ENCODE measurements around the gene SLC6A20. TPM values are rescaled to one million over a fixed set of nuclear protein-coding genes. Genes with fewer than 3 reads are reported as not detected.

The SLC6A20 gene
- total RNA-seq, 1 donor from 2014 or later: 22.7 TPM

DNA sequence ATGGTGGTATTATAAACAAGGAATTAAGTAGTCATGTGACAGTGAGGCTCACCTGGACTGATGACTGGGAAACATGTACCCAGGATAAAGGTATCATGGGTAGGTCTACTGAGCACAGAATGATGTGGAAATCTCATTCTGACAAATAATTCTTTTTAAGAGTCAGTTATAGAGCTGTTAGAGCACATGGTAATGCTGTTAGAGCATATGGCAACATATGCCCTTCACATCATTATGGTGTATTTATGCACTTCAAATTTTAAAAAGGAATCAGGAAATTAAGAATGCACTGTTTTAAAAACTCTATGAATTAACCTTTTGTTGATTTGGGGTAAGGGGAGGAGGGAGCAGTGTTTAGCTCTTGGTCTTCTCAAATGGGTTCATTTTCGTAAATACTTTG lies 1.7 kb downstream of the SLC6A20 start:
- H3K4me3 ChIP-seq: peak overlapping the region; percentile 51
- ATAC-seq (no peak), DNase-seq (no peak)
- H3K27ac ChIP-seq: no peak overlapping the region
- TF ChIP-seq, protein P1, sequence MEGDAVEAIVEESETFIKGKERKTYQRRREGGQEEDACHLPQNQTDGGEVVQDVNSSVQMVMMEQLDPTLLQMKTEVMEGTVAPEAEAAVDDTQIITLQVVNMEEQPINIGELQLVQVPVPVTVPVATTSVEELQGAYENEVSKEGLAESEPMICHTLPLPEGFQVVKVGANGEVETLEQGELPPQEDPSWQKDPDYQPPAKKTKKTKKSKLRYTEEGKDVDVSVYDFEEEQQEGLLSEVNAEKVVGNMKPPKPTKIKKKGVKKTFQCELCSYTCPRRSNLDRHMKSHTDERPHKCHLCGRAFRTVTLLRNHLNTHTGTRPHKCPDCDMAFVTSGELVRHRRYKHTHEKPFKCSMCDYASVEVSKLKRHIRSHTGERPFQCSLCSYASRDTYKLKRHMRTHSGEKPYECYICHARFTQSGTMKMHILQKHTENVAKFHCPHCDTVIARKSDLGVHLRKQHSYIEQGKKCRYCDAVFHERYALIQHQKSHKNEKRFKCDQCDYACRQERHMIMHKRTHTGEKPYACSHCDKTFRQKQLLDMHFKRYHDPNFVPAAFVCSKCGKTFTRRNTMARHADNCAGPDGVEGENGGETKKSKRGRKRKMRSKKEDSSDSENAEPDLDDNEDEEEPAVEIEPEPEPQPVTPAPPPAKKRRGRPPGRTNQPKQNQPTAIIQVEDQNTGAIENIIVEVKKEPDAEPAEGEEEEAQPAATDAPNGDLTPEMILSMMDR (IDR thresholded peaks at IDR 0.05): no peak
- intact Hi-C loops (cut with DNase I): no loop called here
- peaks cover 52% of the 10 kb centered on the region for H3K27me3 ChIP-seq
- peaks cover 1% of the 10 kb centered on the region for H3K9me3 ChIP-seq
- H3K4me1 ChIP-seq: peaks cover 9% of the 10 kb centered on the region
- no peaks in the 10 kb centered on the region for H3K36me3 ChIP-seq

DNA sequence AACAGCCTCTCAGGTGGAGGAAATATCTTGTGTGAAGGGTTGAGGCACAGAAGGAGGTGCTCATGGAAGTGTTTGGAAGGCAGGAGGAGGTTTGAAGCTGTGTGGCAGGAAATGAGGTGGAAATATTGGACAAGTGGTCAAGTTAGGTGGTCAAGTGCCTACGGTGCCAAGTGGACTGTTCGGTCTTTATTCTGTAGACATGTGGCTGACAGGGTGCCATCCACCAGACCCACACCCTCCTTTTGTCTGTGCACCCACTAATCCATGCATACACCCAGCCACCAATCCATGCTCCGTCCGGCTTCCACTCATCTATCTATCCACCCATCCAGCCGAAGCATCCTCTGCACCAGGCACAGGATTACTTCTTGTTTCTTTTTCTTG lies 2.2 kb downstream of the SLC6A20 start:
- ATAC-seq (no peak), DNase-seq (no peak)
- peaks cover 9% of the 10 kb centered on the region for H3K4me1 ChIP-seq
- TF ChIP-seq, protein P1 (IDR thresholded peaks at IDR 0.05): no peak
- H3K9me3 ChIP-seq: peaks cover 6% of the 10 kb centered on the region
- no peak overlapping the region for H3K27ac ChIP-seq
- H3K36me3 ChIP-seq: no peaks in the 10 kb centered on the region
- H3K4me3 ChIP-seq: no peak overlapping the region
- peaks cover 50% of the 10 kb centered on the region for H3K27me3 ChIP-seq
- intact Hi-C loops (cut with DNase I): no loop called here

DNA sequence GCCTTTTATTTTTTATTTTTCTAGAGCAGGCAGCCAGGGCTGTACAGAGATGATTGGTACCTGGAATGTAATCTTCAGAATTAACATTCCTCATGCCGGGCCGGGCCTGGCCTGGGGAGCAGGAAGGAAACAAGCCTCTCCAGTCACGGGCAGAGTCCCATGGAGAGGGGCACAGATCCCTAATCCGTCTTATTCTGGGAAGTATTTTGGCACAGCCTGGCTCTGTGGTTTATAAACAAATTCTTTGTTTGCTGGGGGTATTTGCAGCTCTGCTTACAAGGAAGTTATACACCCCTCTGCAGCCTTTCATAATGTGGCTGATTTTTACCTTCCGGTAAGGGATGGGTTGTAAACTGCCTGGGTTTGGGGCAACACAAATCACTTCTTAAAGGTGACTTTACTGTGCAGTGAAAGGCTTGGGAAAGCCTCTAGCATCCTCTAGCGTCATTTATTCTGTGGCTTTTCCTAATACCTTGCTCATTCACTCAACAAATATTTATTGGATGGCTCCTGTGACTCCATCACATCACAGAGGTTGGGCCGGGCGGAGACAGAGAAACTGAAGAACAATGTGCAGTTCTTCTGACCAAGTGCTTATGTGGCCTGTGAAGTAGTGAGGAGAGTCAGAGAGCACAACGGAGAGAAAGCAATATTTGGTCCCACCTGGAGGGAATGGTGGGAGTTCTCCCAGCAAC lies 2.7 kb downstream of the SLC6A20 start:
- ATAC-seq (peak; percentile 55), DNase-seq (no peak)
- Histone ChIP-seq H3K4me3 (no peak overlapping the region), H3K4me1 (peaks cover 9% of the 10 kb centered on the region), H3K36me3 (no peaks in the 10 kb centered on the region), H3K27me3 (peaks cover 44% of the 10 kb centered on the region), H3K27ac (no peak overlapping the region), H3K9me3 (peaks cover 7% of the 10 kb centered on the region)
- TF ChIP-seq, protein P1 (IDR thresholded peaks at IDR 0.05): no peak
- intact Hi-C loops (cut with DNase I): no loop called here

DNA sequence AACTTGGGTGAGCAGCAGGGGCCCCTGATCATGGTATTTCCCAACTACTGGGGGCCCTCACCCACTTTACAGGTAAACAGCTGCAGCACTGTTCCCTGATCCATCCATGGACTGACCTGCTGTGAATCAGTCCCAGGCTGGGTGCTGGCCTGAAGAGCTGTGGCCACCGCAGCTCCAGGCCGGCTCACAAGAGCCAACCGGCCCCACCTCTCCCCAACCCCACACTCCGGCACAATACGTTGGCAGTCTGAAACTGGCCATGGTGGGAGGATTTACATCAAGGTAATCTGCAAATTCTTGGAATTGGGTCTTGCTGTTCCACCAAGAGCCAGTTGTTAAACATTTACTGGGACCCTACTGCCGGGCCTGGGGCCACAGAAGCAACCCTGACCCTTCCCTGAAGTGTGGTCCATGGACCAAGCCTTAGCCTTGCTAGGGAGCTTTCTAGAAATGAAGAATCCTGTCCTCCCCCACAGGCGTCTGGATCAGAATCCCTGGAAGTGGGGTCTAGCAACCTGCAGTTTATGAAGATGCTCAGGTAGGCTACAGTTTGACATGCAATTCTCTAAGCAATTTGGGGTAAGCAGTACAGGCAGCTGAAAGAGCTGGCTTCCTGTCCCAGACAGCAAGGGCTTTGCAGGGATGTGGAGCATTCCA lies 3.7 kb downstream of the SLC6A20 start:
- ATAC-seq (no peak), DNase-seq (no peak)
- Histone ChIP-seq H3K4me3 (no peak overlapping the region), H3K27me3 (peaks cover 34% of the 10 kb centered on the region), H3K9me3 (peaks cover 7% of the 10 kb centered on the region), H3K4me1 (peaks cover 9% of the 10 kb centered on the region), H3K27ac (no peak overlapping the region), H3K36me3 (no peaks in the 10 kb centered on the region)
- TF ChIP-seq, protein P1 (IDR thresholded peaks at IDR 0.05): no peak
- intact Hi-C loops (cut with DNase I): no loop called here

DNA sequence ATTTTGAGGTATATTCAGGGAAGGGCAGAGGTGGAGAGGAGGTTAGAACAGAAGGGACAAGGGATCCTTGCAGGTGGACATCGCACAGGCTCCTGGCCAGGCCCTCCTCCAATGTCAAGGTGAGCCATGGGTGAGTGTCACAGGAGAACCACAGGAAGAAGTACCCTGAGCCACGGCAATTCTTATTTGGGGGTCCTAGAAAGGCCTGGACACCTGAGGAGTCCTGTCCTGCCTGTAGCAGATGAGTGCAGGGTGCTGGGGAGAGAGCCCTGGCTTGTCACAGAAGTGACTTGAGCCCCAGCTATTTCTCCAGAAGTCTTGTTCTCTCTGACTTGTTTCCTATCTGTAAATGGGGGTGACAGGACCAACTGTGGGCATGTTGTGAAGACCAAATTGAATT lies 4.3 kb downstream of the SLC6A20 start:
- intact Hi-C loops (cut with DNase I): no loop called here
- Histone ChIP-seq H3K4me3 (no peak overlapping the region), H3K4me1 (peaks cover 9% of the 10 kb centered on the region), H3K36me3 (no peaks in the 10 kb centered on the region), H3K27me3 (peaks cover 28% of the 10 kb centered on the region), H3K9me3 (peaks cover 7% of the 10 kb centered on the region), H3K27ac (no peak overlapping the region)
- no peak for ATAC-seq
- no peak for DNase-seq
- TF ChIP-seq, protein P1 (IDR thresholded peaks at IDR 0.05): no peak

Measured in upper lobe of right lung (tissue), 1 donor.